Fibroblast of pulmonary artery (primary cell): Measurements from ENCODE around the gene GGTA1.
"Not testable (repeated sequence)": the region's sequence is repeated elsewhere in the genome, so short reads cannot be mapped to it uniquely, and the experiment has no call there.

Experiments used
- DNase-seq: peaks from one replicate; pipeline ENCODE4 v3.0.0-alpha.2; 2010; ENCODE audit warnings: low read depth
- H3K4me3 ChIP-seq: replicated peaks from 2 replicates; pipeline ENCODE4 v1.5.1; 2011; ENCODE audit warnings: low read depth, mild to moderate bottlenecking, control low read depth, low read length, moderate library complexity
- TF ChIP-seq, protein P1 (sequence below): IDR thresholded peaks from 2 replicates; pipeline ENCODE4 v1.5.1; 2011; ENCODE audit warnings: mild to moderate bottlenecking, control low read depth, low read length, inconsistent platforms; ENCODE audit errors: missing control alignments

GGTA1 gene

DNA sequence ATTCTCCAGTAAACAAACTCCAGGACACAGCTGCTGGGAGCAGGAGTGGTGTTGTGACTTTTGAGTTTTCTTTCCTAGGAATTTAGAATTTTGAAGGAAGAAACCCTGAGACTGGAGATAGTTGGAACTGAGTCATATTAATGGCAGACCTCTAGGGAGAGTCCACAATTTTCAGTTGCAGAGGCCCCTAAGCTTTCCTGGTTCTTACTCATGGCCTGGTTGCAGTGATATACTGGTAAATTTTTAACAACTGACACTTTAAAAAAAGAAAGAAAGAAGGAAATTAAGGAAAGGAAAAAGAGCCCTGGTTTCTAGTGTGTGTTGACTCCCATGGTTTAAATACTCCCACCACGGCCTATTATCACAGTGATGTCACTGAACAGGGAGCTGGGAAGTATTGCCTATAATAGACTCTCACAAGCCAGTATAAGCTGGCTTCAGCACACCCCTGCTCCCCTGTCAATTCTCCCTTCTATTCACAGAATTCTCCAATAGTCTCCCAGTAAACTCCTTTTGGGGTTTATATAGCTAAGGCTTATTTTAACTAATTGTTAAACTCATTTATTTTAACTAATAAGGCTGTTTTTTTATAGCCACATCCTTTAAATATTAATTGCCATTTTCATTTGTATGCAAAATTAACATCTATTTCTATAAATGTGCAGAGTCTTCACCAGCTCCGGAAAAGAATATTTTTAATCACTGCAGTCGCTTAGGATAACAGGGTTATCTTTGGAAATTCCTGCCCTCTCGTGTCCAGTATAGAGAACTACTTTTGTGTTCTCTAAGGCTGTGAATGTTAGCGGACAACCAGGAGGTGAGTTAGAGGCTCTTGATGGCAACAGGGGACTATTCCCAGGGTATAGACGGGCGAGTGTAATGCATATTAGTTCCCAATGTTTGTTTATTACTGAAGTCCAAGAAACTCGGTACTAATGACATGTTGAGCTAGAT lies 59.7 kb downstream of the GGTA1 start:
- H3K4me3 ChIP-seq, result no peak overlapping the region
- peak; percentile 48 for DNase-seq
- TF ChIP-seq, protein P1, sequence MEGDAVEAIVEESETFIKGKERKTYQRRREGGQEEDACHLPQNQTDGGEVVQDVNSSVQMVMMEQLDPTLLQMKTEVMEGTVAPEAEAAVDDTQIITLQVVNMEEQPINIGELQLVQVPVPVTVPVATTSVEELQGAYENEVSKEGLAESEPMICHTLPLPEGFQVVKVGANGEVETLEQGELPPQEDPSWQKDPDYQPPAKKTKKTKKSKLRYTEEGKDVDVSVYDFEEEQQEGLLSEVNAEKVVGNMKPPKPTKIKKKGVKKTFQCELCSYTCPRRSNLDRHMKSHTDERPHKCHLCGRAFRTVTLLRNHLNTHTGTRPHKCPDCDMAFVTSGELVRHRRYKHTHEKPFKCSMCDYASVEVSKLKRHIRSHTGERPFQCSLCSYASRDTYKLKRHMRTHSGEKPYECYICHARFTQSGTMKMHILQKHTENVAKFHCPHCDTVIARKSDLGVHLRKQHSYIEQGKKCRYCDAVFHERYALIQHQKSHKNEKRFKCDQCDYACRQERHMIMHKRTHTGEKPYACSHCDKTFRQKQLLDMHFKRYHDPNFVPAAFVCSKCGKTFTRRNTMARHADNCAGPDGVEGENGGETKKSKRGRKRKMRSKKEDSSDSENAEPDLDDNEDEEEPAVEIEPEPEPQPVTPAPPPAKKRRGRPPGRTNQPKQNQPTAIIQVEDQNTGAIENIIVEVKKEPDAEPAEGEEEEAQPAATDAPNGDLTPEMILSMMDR, result peak; percentile 44

DNA sequence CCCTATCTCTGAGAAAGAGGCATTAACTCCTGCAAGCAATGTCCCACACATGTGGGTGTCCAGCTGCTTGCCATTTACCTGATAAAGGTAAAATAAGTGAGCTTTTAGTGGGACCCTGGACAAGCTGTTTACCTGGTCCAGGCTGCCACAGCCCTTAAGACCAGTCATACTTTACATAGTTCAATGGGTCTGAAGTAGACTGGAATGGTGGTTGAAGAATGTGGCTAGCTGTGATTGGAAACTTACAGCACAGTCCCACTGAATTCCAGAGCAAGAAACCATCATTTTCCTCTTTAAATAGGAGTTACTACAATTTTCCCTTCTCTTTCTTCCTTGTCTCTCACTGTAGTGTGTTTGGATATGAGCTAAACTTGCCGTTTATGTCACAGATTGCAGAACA lies 60.6 kb downstream of the GGTA1 start:
- no peak for DNase-seq
- TF ChIP-seq, protein P1, result no peak
- H3K4me3 ChIP-seq, result no peak overlapping the region

DNA sequence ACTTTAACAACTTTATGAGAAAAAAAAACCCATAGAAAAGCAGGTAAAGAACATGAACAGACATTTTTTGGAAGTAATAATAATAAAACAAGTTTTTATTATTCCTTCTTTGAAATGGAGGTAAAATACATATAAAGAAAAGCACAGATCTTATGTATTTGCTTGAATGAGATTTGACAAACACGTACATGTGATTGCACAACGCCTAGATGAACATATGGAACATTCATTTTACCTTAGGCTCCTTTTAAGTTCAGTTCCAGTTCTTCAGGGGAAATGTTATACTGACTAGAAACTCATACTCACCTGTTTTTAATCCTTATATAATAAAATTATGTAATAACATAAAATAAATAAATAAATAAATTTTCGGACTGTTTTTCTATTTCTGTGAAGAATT lies 61.8 kb downstream of the GGTA1 start:
- TF ChIP-seq, protein P1, result no peak
- H3K4me3 ChIP-seq, result no peak overlapping the region
- no peak for DNase-seq

DNA sequence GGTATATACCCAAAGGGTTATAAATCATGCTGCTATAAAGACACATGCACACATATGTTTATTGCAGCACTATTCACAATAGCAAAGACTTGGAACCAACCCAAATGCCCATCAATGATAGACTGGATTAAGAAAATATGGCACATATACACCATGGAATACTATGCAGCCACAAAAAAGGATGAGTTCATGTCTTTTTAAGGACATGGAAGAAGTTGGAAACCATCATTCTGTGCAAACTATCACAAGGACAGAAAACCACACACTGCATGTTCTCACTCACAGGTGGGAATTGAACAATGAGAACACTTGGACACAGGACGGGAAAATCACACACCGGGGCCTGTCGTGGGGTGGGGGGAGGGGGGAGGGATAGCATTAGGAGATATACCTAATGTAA lies 62.6 kb downstream of the GGTA1 start:
- DNase-seq, result not testable (repeated sequence)

DNA sequence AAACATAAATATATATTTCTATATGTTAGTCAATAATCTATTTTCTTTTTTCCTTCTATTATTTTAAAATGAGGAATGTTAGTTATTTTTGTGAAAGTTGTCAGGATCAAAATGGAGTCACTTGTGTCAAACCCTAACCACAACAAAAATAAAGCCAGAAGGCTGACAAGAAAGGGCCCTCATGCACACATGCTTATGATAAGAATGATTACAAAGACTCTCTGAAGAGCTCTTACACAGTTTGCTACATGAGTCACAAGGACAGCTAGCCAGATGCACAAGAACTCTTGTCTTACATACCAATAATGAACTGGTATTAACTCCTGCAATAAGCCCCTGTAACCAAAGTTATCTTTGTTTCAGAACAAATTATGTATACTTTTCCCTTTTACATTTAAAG lies 64.7 kb downstream of the GGTA1 start:
- H3K4me3 ChIP-seq, result no peak overlapping the region
- TF ChIP-seq, protein P1, result no peak
- peak; percentile 53 for DNase-seq

More for the DNA sequence above, 62.6 kb downstream of the GGTA1 start:
- H3K4me3 ChIP-seq, result not testable (repeated sequence)

DNA sequence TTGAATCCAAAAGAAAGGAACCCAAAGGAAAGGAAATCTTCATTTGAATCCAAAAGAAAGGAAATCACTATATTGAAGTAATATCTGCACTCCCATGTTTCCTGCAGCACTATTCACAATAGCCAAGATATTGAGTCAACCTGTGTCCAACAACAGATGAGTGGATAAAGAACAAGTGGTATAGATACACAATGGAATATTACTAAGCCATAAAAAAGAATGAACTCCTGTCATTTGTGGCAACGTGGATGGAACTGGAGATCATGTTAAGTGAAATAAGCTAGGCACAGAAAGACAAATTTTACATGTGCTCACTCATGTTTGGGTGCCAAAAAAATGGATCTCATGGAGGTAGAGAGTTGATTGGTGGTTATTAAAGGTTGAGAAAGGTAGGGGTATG lies 71.7 kb downstream of the GGTA1 start:
- TF ChIP-seq, protein P1, result no peak
- no peak for DNase-seq
- H3K4me3 ChIP-seq, result no peak overlapping the region

DNA sequence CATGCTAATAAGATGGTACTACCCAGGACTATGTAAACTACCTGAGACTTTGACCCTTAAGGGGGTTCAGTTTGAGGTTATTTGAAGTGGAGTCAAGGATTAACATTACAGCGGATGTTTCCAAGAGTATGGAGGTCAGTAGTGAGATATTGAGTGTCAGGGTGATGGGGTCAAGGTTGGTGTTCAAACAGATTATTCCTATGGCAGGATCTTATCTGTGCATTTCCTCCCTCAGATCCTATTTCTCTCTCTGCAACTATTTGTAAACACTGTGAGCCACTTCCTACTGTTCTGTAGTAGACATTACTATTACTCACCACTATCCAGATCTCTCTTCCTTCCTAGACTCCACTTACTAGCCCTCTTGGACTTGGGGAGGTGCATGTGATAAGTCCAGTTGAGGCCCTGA lies 75.6 kb downstream of the GGTA1 start:
- H3K4me3 ChIP-seq, result no peak overlapping the region
- TF ChIP-seq, protein P1, result no peak
- no peak for DNase-seq
